CD4-positive, alpha-beta T cell treated with Interleukin-6 for 4 hours (primary cell): Measurements from ENCODE around the gene OGFOD2.
A peak's percentile ranks its signal among the peaks of the same experiment; 100 is the strongest.
"Not testable (repeated sequence)": the region's sequence is repeated elsewhere in the genome, so short reads cannot be mapped to it uniquely, and the experiment has no call there.

Experiments
- DNase-seq: peaks from one replicate; pipeline ENCODE4 v3.0.0-alpha.2; 2020; ENCODE audit warnings: mixed read lengths

OGFOD2 gene

GRCh38 chr12:123005081-123005626, 30.1 kb downstream of the OGFOD2 start:
- DNase-seq, result no peak

GRCh38 chr12:123006977-123007376, 31.9 kb downstream of the OGFOD2 start:
- no peak for DNase-seq

GRCh38 chr12:123010110-123010509, 35.1 kb downstream of the OGFOD2 start:
- DNase-seq, result no peak

- DNase-seq, result no peak
These were observed 35.6 kb downstream of the OGFOD2 start for GRCh38 chr12:123010681-123011080.

GRCh38 chr12:123011701-123012100, 36.7 kb downstream of the OGFOD2 start:
- DNase-seq, result no peak

- no peak for DNase-seq
These were observed 38.4 kb downstream of the OGFOD2 start for GRCh38 chr12:123013185-123014095.

- not testable (repeated sequence) for DNase-seq
These were observed 39.4 kb downstream of the OGFOD2 start for GRCh38 chr12:123014473-123014872.

- no peak for DNase-seq
These were observed 42.7 kb downstream of the OGFOD2 start for GRCh38 chr12:123017753-123018152.

GRCh38 chr12:123019841-123020138, 44.7 kb downstream of the OGFOD2 start:
- no peak for DNase-seq

GRCh38 chr12:123021688-123022604, 46.9 kb downstream of the OGFOD2 start:
- DNase-seq, result no peak

GRCh38 chr12:123022846-123023245, 47.8 kb downstream of the OGFOD2 start:
- DNase-seq, result no peak

GRCh38 chr12:123024819-123025391, 49.9 kb downstream of the OGFOD2 start:
- peak; percentile 19 for DNase-seq

- DNase-seq, result no peak
These were observed 51.2 kb downstream of the OGFOD2 start for GRCh38 chr12:123026094-123026853.

- DNase-seq, result no peak
These were observed 52.8 kb downstream of the OGFOD2 start for GRCh38 chr12:123027726-123028445.

- no peak for DNase-seq
These were observed 53.4 kb downstream of the OGFOD2 start for GRCh38 chr12:123028475-123028874.

- DNase-seq, result no peak
These were observed 54.5 kb downstream of the OGFOD2 start for GRCh38 chr12:123029550-123029949.
